Stimulated activated CD8-positive, alpha-beta memory T cell treated with anti-CD3 and anti-CD28 coated beads, Interleukin-4, amount 100 ng/mL, for 1 hour (primary cell): ENCODE results near the gene SLC6A12.

ENCODE experiments used
- DNase-seq, 2 donors: peaks; one replicate each; pipeline ENCODE4 v3.0.0-alpha.2; 2020; ENCODE audit warnings: low read depth in 2 of 2, low spot score in 1 of 2

SLC6A12 gene

GRCh38 chr12:143964-144649, 69.8 kb downstream of the SLC6A12 start:
- no peak for DNase-seq

DNA sequence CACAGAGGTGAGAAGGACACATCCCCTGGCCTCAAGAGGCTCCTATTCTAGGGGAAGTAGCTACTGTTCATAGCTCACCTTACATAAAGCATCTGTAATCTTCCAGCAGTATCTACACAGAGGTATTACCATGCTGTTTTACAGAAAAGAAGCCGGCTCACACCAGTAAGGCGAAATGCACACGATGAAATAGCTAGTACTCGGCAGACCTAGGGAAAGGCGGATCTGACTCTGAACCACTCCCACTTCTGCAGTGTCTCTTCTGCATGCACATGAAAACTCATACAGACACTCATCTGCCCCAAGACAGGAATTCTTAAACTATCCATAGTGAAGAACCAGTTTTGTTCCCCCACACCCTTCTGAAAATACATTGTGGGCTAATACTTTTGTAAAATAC, 73.8 kb downstream of the SLC6A12 start:
- no peak for DNase-seq
